AML-193 (cell line): ENCODE data around the gene RPTN.

Experiments used
- DNase-seq, 2 experiments: peaks; one replicate each; lab custom pipeline; 2025; lab: John Stamatoyannopoulos, UW

RPTN gene, protein sequence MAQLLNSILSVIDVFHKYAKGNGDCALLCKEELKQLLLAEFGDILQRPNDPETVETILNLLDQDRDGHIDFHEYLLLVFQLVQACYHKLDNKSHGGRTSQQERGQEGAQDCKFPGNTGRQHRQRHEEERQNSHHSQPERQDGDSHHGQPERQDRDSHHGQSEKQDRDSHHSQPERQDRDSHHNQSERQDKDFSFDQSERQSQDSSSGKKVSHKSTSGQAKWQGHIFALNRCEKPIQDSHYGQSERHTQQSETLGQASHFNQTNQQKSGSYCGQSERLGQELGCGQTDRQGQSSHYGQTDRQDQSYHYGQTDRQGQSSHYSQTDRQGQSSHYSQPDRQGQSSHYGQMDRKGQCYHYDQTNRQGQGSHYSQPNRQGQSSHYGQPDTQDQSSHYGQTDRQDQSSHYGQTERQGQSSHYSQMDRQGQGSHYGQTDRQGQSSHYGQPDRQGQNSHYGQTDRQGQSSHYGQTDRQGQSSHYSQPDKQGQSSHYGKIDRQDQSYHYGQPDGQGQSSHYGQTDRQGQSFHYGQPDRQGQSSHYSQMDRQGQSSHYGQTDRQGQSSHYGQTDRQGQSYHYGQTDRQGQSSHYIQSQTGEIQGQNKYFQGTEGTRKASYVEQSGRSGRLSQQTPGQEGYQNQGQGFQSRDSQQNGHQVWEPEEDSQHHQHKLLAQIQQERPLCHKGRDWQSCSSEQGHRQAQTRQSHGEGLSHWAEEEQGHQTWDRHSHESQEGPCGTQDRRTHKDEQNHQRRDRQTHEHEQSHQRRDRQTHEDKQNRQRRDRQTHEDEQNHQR

DNA sequence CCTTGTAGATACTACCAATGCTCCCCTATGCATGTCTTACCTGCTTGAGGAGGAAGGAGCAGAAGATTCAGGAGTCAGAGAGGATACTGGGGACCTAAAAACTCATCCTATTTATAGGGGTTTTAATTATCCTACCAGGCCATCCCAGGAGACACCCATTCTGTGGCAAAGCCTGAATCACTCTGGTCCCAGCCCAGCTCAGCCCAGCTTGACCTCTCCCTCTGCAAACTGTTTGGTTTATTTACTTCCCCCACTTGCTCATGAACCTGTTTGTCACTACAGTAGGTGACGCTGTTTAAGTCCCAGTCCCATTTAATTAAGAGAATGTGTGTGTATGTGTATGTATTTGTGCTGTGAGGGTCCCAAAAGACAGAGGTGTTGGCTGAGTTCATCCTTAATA lies at the start of gene RPTN:
Gene RPTN (minus strand): TSS at position 85 of the 400 bp plus-strand sequence. CDS start 1,339 bp downstream, outside the sequence.
- DNase-seq: no peak

DNA sequence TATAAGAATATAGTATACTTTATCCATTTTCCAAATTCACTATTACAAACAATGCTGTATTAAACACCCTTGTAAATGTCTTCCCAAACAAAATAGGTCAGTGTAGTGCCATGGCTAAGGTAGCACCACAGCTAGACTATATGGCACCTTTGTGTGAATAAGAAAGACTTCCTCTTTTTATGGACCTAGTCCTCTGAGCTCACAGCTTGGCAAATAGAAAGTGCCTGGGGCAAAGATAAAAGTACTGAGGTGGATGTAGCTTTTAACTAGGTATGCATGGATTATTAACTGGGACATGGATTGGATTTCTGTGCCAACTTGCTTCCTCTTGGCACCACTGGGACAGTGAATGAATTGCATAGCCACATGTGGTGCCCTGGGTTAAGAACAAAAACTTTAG lies 40.0 kb upstream of the RPTN start:
- peak in 1 of 2 experiments; percentile 4 for DNase-seq

DNA sequence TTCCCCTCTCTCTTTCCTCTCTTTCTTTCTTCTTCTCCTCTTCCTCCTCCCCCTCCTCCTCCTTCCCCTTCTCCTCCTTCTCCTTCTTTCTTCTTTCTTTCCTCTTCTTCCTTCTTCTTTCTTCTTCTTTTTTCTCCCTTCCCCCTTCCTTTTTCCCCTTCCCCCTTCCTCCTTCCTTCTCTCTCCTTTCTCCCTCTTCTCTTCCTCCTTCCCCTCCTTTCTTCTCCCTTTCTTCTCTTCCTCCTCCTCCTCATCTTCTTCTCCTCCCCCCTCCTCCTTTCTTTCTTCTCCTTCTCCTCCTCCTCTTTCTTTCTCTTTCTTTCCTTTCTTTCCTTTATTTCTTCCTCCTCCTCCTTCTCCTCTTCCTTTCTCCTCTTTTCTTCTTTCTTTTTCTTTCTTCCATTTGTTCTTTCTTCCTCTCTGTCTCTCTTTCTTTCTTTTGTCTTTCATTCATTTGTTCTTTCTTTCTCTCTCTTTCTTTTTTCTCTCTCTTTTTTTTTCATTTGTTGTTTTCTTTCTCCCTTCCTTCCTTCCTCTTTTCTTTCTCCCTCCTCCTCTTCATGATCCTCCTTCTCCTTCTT lies 38.4 kb upstream of the RPTN start:
- no peak for DNase-seq

DNA sequence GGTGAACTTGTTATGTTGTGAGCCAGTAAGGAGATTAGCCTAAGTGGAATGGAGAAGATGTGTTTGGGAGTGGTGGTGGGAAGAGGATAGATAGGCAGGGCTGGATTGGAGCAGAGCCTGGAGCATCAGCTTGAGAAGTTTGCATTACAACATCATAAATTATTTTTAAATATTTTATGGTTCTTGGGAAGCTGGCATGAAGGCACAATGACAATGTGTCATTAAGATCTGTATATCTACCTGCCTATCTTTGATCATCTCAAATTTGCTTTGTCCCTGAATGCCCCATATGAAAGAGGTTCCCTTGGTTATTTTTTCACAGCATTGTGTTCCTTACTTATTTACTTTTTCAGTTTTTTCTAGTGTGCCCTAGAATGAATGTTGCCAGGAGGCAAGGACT lies 32.7 kb upstream of the RPTN start:
- no peak for DNase-seq

DNA sequence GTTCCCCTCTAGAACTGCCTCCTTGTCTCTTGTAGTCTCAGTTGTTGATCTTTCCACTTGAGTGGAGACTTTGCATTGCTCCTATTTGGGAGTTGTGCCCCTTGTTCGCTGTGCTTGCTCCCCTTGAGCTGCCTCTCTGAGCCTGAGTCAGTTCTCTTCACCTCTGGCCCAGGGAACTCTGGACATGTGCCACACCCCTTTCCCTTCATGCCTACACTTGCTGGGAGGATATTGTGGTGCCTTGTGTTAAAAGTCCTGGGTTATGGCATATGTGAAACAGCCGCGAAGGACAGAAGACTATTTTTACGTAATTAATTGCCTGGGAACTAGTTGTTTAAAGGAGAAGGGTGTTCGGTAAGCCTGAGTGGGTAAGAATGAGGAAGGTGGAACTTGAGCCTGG lies 32.2 kb upstream of the RPTN start:
- DNase-seq: no peak

DNA sequence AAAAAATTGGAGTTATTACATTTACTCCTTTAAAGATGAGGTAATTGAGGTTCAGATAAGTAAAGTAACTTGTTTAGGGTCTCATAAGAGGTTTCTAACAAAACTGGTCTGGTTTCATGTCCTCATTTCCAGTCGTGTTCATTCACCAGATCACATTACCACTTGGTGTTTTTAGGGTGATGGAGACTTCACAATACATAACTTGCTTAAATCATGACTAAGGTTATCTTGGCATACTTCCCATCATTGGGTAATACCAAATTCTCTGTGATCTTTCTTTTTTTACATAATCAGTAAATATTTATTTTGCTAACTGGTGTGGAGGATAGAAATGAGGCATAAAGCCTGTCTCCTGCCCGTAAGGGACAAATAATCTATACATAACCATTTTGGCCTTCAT lies 31.6 kb upstream of the RPTN start:
- no peak for DNase-seq

DNA sequence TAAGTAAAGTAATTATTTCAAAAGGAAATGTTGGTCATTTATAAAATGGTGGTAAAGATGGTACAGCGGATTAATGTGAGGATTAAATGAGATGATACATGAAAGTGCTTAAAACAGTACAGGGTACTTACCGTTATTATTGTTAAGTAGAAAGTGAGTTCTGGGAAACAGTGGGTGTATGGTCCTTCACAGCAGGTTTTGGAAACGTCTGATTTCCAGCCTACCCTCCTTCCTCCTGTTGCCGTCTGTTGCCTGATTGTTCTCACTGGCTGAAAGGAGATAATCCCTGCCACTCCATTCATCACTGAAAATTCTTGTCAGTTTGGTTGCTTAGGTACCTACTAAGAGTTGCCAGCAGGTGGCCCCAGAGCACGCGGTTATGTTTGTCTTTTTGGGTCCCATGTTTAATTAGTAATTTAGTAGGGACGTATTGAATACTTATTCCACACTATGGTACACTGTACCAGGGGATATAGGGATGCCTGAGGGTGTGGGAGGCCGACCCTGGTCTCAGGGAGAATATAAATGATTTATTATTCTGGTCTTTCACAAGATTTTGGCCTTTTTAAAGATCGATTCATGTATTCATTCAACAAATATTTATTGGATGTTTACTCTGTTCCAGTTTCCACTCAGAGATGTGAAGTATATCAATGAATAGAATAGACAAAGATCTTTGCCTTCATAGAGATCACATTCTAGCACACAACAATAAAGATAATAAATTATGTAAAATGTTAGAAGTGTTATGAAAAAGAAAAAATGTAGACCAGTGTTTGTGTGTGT lies 30.8 kb upstream of the RPTN start:
- peak; percentile 61 to 71 for DNase-seq

DNA sequence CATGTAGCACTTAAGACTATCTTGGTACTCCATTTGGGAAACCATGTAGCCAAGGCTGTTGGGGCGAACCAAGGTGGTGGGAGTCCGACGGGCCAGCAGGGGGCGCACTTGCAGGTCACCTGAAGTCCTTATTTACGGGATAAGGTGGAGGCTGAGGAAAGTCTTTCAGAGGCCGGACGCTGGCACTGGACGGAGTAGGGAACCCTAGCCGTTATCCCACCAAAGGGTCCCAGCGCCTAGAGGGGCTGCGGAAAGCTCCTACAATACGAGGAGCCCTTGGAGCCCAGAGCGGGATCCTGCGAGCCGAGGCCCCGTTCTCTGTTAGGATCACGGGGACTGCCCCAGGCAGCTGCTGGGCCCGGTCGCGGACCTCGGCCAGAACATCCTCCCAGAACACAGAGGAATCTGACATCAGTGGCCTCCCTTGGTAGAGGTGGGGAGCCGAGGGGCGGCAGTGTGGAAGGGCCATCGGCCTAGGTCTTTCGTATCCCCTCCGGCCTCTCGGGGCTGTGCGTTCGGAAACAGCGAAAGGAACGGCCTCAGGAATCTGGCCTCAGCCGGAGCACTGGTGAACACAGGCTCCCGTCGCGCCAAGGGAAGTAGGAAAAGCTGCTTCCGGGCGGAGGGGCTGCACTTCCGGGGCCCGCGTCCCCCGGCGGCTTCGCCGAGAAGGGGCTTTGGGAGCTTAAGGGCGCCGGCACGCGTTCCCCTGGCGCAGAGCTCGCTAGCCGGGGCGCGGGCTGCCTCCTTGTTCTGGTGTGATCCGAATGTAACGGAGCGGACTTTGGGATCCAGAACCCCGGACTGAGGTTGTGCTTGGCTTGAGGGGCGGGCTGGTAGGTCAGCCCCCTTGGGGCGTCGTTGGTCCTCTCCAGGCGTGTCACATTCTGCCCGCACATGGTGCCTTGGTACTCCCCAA lies 29.9 kb upstream of the RPTN start:
- DNase-seq: peak; percentile 43 to 44

DNA sequence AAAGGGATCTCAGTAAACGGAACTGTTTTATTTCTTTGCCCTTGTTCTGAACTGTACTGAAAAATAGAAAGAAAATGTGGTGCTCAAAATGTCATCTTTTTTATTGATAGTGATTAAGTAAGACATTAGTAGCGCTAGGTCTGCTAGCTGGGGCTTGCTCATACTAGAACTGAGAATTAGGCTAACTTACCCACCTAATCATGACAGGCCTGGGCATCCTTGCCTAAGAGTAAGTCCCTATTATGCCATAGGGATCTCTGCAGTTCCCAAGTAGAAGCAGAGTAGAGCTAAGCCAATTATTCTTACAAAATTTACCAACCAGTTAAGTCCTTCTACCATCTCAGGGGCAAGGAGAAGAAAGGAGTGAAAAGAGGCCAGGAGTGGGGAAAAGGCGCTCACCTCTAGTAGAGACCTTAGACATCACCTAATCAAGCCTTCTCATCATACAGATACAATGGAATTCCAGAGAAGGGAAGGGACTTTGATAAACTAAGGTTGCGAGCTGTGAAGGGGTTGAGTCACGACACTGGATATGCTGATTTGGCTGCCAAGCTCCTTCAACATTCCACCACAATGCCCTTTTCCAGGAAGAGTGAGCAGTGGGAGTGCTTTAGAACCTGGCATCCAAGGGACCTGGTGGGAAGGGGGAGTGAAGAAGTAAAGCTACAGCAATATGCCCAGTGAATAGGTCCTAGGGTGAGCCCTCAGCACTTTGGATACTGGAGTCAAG lies 27.7 kb upstream of the RPTN start:
- no peak for DNase-seq

DNA sequence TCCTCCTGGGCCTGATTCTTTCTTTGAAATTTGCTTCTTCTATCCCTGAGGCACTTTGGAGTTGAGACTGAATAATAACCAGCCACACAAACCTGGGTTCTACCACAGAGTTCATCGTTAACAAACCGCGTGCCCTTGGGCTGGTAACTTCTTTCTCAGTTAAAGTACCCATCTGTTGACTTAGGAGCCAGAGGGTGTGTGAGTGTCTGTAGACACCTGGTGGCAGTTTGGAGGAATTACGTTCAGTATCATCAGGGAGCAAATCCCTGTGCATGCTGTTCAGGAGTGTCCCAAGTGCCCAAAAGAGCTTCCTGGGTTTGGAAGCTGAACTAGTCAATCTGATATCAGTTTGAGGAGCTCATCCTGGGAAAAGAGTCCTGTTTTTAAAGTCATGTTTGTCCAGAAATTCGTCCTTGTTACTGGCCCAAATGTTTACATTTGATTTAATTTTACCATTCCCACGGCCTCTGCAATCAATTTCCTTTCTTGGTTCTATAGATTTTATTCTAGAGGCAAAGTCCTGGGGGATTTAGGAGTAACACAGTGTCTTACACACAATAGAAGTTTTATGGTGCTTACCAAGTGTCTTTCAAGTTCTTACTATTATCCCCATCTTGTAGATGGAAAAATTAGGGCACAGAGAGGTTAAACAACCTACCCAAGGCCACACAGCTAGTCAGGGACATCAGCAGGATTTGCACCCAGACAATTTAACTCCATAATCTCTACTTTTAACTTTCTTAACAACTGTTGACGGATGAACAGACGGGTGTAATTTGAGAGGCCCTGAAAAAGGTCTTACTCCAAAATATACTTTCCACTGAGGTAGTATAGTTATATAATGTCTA lies 26.7 kb upstream of the RPTN start:
- peak; percentile 52 to 65 for DNase-seq

DNA sequence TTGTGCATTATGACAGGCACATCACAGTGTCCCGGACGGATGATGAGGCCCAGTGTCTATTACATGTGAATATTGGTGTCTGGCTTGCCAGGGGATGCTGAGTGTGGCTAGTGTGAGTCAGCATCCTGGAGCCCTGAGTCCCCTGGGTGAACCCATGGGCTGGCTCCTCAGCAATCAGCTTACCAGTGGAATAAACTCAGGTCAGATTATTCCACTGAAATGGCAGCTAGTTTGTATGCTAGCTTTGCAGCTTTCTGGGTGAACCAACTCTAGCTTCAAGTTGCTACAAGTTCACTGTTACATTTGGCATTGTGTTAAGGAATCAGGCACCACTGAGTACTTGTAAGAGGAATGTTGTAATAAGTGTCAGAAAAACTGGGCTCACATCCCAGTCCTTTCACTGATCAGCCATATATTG lies 23.9 kb upstream of the RPTN start:
- DNase-seq: no peak

DNA sequence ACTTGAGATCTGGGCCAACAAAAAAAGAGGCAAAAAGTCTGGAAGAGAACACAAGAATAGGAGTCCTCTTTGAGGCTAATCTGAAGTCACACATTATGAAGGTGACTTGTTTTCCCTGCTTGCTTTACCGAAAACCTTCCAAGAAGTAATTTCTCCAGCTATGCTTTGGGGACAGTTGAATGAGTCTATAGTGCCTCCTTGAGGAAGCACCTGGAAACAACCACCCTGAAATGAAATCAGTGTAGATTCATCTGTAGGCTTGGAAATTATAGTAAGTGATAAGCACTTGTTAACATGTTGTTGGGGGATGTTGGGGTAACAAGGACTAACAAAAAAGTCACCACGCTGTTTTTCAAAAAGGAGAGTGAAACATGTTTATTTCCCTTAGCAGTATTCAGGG lies 23.4 kb upstream of the RPTN start:
- peak in 1 of 2 experiments; percentile 21 for DNase-seq

DNA sequence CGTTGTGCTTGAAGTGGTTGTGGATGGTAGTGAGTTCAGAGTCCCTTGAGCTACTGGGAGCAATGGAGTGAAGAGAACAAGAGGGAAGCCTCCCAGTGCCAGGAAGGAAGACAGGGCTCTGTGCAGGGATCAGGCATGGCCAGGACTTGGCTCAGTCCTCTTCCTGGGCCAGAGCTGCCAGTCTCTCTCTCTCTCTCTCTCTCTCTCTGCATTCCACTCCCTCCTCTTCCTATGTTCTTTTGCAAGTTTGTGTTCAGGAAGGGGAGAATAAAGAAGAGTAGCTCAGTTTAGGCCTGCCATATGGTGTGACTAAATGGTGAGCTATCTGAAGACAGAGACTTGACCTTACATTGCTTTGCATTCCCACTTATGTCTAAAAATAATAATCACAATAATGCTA lies 20.5 kb upstream of the RPTN start:
- DNase-seq: no peak

DNA sequence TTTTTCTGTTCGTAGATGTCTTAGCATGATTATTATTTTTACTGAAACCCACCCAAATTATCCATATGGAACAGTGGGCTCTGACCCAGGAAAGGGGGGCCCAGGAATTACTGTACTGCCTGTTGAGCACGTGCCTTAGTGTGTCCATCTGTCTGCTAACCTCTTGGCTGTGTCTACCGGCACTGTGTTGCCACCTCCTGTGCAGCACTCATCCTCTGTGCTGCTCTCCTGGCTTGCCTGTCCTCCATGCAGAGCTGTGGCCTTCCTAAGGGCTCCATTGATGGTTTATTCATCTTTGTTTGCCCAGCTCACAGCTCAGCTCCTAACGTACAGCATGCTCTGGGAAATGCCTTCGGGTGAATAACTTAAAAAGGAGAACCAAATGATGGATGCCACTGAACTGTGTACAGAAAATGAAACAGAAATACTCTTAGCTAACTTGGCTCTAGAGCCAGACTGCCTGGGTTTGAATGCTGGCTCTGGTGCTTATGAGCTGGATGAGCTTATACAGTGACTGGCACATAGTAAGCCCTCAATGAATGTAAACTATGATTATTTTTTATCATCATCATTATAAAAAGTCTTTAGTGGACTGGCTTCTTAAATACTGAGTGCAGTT lies 11.4 kb upstream of the RPTN start:
- no peak for DNase-seq

DNA sequence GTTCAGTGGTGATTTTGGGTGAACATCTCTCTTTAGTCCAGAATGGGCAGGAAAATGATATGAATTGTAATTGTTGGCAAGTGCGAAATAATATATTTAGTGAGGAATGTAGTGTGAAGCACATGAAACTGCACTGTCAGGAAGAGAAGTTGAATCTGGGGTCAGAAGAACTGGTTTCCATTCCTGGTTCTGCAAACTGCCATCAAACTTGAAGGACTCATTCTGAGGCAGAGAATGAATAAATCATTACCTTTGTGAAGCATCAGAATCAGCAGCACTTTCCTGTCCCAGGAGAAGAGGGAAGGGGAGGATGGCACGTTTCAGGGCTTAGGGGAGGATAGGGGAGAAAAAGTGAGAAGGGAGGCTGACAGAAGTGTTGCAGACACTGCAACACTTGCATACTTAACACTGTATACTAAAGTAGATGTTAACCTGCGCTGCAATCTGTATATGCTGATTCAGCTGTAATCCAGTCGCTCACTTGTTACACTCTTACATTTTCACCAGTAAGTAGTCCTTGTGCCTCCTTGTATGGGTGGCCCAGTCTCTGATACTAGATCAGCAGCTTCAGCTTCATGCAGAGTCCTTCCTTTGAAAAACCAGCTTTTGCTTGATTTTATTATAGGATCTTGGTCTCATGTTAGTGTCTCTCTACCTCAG lies 10.5 kb upstream of the RPTN start:
- no peak for DNase-seq

DNA sequence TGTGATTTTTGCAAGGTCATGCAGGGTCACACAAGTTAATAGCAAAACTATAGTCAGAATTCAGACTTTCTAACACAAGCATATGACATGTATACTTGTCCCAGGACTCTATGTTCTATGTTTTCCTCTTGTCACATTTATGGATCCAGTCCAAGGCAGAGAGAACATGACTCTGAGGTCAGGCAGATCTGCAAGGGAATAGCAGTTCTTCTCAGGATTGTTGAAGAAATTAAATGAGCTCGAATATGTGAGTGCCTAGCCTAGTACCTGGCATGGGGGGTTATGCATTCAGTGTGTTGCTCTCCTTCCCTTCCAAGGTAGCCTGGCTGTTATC lies 9.5 kb upstream of the RPTN start:
- DNase-seq: no peak

DNA sequence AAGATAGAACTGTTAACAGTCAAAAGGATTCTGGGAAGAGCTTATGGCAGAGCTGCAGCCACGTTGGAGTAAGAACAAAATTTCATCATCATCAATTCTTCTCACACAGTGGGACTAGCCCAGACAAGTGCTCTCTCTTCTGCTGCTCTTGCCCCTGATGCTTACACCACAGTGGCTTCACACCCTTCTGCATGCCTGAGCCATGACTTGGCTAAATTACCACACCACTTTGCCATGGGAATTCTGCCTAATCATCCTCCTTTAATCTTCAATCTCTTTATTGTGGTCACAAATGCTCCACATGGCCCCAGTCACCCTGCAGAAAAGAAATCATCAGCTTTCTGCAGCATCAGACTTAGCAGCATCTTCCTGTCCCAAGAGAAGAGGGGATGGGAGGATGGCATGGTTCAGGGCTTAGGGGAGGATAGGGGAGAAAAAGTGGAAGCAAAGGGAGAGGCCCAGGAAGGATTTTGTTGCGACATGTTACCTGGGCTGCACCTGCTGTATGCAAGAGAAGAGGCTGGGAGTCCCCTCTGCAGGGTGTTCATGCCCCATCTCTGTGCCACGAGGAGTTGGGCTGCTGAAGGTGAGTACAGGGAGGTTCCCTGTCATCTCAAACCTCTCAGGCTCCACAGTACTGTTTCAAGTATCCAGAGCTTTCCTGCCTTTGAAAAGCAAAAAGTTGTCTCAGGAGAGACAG lies 9.0 kb upstream of the RPTN start:
- no peak for DNase-seq

DNA sequence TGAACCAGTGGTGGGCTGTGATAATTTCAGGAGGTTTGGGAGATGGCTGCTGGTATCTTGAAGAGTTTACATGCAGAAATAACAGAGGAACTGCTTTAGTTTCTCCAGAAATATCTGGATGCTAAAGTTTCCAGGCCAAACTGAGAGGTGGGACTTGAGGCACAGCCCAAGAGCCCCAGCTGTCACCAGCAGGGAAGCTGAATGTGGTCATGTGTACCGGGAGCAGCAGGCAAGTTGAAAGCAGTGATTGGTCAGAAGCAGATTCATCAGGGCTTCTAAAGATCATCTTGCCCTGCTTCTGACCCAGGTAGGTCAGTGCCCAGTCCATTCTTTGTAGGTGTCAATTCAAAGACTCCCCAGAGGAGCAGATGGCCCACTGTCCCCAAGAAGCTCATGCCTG lies 7.9 kb upstream of the RPTN start:
- no peak for DNase-seq
